HUDEP-2 (cell line): Measurements from ENCODE around the gene SLC5A5.

Experiments
- DNase-seq, 76 experiments: peaks; one replicate each; lab custom pipeline; 2025; ENCODE audit not compliant: unreplicated experiment in 76 of 76; lab: John Stamatoyannopoulos, UW

The SLC5A5 gene

DNA sequence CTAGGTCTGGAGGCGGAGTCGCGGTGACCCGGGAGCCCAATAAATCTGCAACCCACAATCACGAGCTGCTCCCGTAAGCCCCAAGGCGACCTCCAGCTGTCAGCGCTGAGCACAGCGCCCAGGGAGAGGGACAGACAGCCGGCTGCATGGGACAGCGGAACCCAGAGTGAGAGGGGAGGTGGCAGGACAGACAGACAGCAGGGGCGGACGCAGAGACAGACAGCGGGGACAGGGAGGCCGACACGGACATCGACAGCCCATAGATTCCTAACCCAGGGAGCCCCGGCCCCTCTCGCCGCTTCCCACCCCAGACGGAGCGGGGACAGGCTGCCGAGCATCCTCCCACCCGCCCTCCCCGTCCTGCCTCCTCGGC is at the start of gene SLC5A5:
Gene SLC5A5, plus strand, starts transcription at position 68 of the 373 bp plus-strand sequence. CDS start 375 bp downstream, outside the sequence.
- no peak for DNase-seq

DNA sequence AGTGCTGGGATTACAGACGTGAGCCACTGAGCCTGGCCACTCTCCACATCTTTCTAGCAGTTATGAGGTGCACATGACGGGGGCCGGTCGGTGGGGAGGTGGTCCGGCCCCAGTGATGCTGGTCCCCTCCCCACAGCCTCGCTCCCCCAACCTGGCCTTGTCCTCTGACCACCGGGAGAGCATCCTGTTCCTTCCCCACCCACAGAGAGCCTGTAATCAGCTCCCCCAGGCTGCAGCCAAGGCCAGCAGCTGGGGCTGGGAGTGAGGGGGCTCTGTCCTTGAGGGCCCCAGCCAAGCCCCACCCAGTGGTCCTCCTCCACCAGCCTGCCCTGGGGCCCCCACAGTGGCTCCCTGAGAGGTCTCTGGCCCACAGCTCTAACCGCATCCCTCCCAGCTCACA is 47.4 kb upstream of the SLC5A5 start:
- no peak for DNase-seq

DNA sequence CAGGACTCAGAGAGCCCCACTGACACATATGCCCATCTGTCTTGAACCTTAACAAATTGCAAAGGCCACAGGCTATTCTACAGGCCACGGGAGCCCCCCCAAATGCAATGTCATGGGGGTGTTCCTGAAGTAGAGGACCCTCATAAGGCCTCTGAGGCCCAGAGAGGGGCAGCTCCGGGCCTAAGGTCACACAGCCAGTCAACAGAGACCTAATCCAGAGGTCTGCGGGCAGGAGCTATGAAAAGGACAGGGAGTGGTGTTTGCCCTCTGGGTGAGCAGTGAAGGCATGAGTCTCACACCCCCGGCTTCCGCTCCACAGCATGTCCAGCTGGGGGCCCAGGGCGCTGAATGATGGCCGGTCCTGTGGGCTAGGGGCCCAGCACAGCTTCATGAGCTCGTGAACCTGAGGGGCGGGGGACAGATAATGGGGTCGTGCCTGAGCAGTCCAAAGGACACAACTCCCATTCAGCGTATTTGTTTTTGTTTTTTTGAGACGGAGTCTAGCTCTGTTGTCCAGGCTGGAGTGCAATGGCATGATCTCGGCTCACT is 45.2 kb upstream of the SLC5A5 start:
- DNase-seq: no peak

DNA sequence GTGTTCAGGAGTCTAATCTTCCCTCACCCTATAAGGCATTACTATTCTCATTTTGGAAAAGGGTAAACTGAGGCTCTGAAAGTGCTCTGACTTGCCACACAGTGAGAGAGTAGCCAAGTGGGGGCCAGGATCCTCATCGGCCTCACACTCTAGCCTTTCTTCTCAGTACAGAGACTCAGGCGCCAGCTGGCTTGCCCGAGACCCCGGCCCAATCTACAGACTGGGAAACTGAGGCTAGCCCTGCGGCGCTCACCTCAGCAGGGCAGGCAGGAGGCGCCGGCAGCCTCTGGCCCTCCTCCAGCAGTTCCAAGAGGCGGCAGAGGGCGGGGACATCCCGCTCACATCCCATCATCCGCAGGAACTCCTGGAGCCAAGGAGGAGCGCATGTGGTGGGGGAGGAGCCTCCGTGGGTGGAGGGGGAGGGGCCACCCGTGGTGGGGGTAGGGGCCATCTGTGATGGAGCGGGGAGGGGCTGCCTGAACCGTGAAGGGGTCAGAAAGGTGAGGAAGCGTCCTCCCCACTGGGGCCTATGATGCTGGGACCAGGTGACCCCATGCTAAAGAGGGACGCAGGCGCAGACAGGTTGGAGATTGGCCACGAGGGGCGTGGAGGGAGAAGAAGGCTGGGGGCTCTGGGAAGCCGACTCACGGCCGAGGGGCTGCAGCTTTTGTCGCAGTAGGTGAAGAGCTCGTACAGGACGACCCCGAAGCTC is 41.7 kb upstream of the SLC5A5 start:
- DNase-seq: no peak

- DNase-seq: peak in 18 of 76 experiments; percentile 9 to 34 (median 18)
These were observed 41.0 kb upstream of the SLC5A5 start for GRCh38 chr19:17830567-17831418.

DNA sequence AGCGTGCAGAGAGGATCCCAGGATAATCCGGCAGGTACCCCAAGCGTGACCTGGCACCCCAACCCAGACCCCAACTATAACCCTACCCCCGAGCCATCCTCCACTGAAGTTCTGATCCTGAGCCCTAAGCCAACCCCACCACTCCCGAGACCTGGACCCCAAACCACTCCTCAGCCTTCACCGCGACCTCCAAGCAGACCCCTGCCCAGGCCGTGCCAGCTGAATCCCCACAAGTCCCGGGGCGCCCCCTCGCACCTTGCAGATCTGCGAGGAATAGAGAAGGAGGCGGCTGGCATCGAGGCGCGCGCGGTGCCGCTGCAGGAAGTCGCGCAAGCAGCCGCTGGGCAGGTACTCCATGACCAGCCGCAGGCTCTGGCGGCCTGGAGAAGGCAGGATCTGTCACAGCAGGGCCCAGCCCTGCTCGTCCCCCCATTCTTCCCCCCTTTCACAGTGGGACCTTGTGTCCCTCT is 40.3 kb upstream of the SLC5A5 start:
- DNase-seq: no peak

DNA sequence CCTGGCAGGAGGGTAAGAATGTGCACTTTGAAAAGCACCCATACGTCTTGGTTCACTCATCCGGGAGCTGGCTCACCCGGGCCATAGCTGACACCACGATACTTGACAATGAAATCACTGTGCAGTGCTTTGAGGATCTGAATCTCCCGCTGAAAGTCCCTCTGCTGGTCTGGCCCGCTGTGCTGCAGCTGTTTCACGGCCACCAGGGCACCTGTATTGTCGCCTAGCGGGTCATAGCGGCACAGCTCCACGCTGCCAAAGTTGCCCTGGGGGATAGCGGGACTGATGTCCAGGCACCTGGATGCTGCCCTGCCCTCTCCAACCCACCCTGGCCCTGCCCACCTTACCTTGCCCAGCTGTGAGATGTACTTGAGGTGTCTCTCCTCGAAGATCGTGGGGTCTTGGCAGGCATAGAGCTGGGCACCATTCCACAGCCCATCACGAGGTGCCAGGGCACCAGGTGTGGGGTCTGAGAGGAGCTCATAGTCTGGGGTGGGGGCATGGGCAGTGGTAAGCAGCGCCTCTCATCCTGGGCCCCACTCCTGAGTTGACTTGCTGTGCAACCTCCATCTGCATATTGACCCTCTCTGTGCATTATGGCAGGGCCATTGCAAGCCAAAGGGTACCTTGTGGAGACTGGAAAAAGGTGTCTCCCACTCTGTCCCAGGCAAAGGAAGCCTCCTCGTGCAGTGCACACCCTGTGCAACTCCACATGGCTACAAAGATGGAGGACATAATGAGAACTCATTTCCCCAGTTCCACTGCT is 39.1 kb upstream of the SLC5A5 start:
- DNase-seq: no peak

- DNase-seq: peak in 1 of 76 experiments; percentile 12
These were observed 37.2 kb upstream of the SLC5A5 start for GRCh38 chr19:17834350-17835181.

- DNase-seq: peak in 3 of 76 experiments; percentile 2 to 9 (median 4)
These were observed 36.4 kb upstream of the SLC5A5 start for GRCh38 chr19:17835182-17836006.

- DNase-seq: no peak
These were observed 35.2 kb upstream of the SLC5A5 start for GRCh38 chr19:17836530-17836929.

GRCh38 chr19:17837972-17838371 is 33.8 kb upstream of the SLC5A5 start:
- DNase-seq: no peak

GRCh38 chr19:17840019-17840418 is 31.7 kb upstream of the SLC5A5 start:
- DNase-seq: no peak

DNA sequence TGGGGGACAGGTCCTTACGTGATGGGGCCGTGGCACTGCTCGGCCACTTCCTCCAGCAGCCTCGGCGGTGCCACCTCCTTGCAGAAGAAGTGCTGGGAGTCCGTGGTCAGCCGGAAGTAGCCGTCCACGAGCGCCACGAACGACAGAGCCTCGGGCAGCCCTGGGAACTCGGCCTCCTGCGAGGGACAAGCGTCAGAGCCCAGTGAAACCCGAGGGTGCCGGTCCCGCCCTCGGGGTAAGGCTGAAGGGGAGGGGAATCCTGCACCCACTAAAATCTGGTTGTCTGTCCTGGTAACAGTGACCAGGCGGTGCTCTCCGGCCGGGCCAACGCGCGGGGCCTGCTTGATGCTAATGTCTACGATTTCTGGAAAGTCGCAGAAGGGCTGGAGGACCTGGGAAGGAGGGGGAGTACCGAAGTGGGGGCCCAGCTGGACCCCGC is 30.4 kb upstream of the SLC5A5 start:
- DNase-seq: no peak

GRCh38 chr19:17841810-17842662 is 29.7 kb upstream of the SLC5A5 start:
- peak in 21 of 76 experiments; percentile 16 to 49 (median 24) for DNase-seq

- DNase-seq: no peak
These were observed 29.0 kb upstream of the SLC5A5 start for GRCh38 chr19:17842663-17843291.

DNA sequence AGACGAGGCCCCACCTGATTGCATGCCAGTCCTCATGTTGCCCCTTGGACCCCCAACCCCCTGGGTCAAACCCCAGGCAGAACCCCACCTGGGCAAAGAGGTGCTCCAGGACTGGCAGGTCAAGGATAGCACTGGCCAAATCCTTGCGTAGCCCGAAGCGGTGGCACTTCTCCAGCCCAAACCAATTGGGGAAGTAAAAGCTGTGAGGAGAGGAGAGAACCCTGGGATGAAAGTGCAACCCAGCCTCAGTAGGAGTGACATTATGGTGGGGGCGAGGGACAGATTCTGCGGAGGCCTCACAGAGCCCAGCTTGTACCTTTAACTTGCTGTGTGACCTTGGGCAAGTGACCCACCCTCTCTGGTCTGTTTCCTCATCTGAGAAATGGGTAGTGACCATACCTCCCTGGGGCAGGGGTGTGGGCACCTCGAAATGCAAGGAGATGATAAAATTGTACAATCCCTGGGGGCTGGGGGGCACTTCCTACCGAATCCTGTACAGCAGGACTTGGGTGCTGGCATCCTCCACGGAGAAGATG is 28.4 kb upstream of the SLC5A5 start:
- DNase-seq: no peak

DNA sequence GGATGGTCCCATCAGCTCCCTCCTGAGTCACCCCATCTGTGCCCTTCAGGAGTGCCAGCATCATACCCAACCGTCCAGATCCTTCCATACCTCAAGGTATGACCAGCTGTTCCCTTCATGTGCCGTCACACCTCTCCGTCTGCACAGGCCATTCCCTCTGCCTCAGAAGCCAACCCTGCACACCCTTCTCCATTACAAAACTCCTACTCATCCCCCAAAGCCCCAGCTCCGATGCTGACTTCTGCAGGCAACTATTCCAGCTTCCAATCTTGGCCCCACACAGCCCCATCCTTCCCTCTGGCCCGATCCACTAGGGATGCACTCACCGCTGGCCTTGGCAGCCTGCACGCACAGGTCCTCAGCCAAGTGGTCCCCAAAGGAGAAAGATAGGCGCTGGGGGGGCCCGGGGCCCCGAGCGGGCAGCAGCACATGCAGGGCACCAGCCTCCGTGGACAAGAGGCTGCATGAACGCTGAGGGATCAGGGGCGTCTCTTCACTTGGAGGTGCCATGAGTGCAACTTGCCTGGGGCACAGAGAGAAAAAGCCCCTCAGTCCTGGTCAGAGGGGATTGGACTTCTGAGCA is 27.7 kb upstream of the SLC5A5 start:
- no peak for DNase-seq
